DMS79 treated with DMSO at 0.1 percent for 48 hours (cell line): ENCODE measurements around the gene ZNF284.
"Not testable (repeated sequence)": the region's sequence is repeated elsewhere in the genome, so short reads cannot be mapped to it uniquely, and the experiment has no call there.

Experiments
- DNase-seq: peaks from one replicate; lab custom pipeline; 2025; lab: John Stamatoyannopoulos, UW

Gene ZNF284

GRCh38 chr19:44111910-44112463, 40.0 kb downstream of the ZNF284 start:
- no peak for DNase-seq

- DNase-seq: no peak
These were observed 40.8 kb downstream of the ZNF284 start for GRCh38 chr19:44112802-44113137.

- DNase-seq: peak; percentile 96
These were observed 41.3 kb downstream of the ZNF284 start, which contains the start of gene ZNF225 for GRCh38 chr19:44113138-44113783. Gene ZNF225, plus strand, starts transcription at chr19:44113399. Its CDS starts 2,429 bp downstream, at chr19:44115828.

GRCh38 chr19:44113784-44114390, 41.9 kb downstream of the ZNF284 start:
- no peak for DNase-seq

- DNase-seq: not testable (repeated sequence)
These were observed 49.2 kb downstream of the ZNF284 start for GRCh38 chr19:44121162-44121561.

- DNase-seq: no peak
These were observed 60.0 kb downstream of the ZNF284 start for GRCh38 chr19:44131955-44132354.
